Parathyroid adenoma (tissue), 2 donors: ENCODE measurements around the gene ACVR1.

Experiments used
- H2AFZ ChIP-seq: fragments of 300-600 bp; sonication (generic); one replicate; pipeline ENCODE4 v1.7.0; 2017; ENCODE audit warnings: antibody characterized with exemption, mild to moderate bottlenecking
- H3K27ac ChIP-seq: fragments of 300-600 bp; sonication (generic); one replicate; pipeline ENCODE4 v1.7.0; 2017
- H3K27me3 ChIP-seq: fragments of 300-600 bp; sonication (generic); one replicate; pipeline ENCODE4 v1.7.0; 2017; ENCODE audit warnings: low read length; ENCODE audit not compliant: control insufficient read depth, insufficient read depth
- H3K36me3 ChIP-seq: fragments of 300-600 bp; sonication (generic); one replicate; pipeline ENCODE4 v1.7.0; 2017; ENCODE audit warnings: low read length; ENCODE audit not compliant: control insufficient read depth, insufficient read depth
- H3K4me1 ChIP-seq: fragments of 300-600 bp; sonication (generic); one replicate; pipeline ENCODE4 v1.7.0; 2017; ENCODE audit warnings: control low read depth
- H3K4me2 ChIP-seq: fragments of 300-600 bp; sonication (generic); one replicate; pipeline ENCODE4 v1.7.0; 2017; ENCODE audit warnings: low read length
- H3K4me3 ChIP-seq: fragments of 300-600 bp; sonication (generic); one replicate; pipeline ENCODE4 v1.7.0; 2017; ENCODE audit warnings: low read depth, low read length
- H3K79me2 ChIP-seq: fragments of 300-600 bp; sonication (generic); one replicate; pipeline ENCODE4 v1.7.0; 2017; ENCODE audit warnings: control low read depth
- H3K9ac ChIP-seq: fragments of 300-600 bp; sonication (generic); one replicate; pipeline ENCODE4 v1.7.0; 2017; ENCODE audit warnings: mild to moderate bottlenecking
- H3K9me3 ChIP-seq: fragments of 300-600 bp; sonication (generic); one replicate; pipeline ENCODE4 v1.7.0; 2017; ENCODE audit warnings: low read length; ENCODE audit not compliant: control insufficient read depth
- CTCF ChIP-seq: fragments of 300-600 bp; sonication (generic); IDR thresholded peaks from one replicate; pipeline ENCODE4 v1.7.0; 2017; ENCODE audit warnings: antibody characterized with exemption, mild to moderate bottlenecking
- donor health status: primary hyperparathyroidism.

Gene ACVR1

GRCh38 chr2:157874348-157874747 lies 1.8 kb downstream of the ACVR1 start:
- H3K4me2 ChIP-seq: no peak overlapping the region
- peak overlapping the region; percentile 61 for H3K27ac ChIP-seq

DNA sequence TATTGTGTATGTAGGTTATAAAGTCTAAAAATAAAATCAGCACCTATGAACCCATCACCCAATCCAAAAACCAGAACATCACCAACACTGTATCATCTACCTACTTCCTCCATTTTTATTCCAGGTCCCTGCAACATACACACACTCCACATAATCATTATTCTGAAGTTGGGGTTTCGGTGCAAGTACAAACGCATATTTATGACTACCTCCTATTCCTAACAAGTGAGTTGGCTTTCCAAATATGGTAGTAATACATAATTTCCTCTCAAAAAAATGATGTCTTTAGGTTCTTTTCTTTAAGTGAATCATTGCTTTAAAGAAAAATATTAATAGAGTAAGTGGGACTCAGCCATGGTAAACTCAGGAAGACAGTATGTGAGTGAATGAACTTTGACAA lies 3.3 kb downstream of the ACVR1 start:
- Histone ChIP-seq H3K9ac (no peak overlapping the region), H3K4me1 (peaks cover 11% of the 10 kb centered on the region), H3K27ac (no peak overlapping the region), H3K36me3 (no peaks in the 10 kb centered on the region), H3K9me3 (no peaks in the 10 kb centered on the region), H3K4me2 (no peak overlapping the region), H2AFZ (no peak overlapping the region), H3K4me3 (no peak overlapping the region), H3K79me2 (peaks cover 16% of the 10 kb centered on the region), H3K27me3 (no peaks in the 10 kb centered on the region)
- no peak for TF ChIP-seq CTCF

More at GRCh38 chr2:157874348-157874747, 1.8 kb downstream of the ACVR1 start:
- TF ChIP-seq CTCF: no peak
- H3K27me3 ChIP-seq: no peaks in the 10 kb centered on the region
- no peaks in the 10 kb centered on the region for H3K36me3 ChIP-seq
- peaks cover 16% of the 10 kb centered on the region for H3K79me2 ChIP-seq
- peaks cover 11% of the 10 kb centered on the region for H3K4me1 ChIP-seq
- no peaks in the 10 kb centered on the region for H3K9me3 ChIP-seq
- no peak overlapping the region for H3K4me3 ChIP-seq
- H2AFZ ChIP-seq: peak overlapping the region; percentile 82
- no peak overlapping the region for H3K9ac ChIP-seq

DNA sequence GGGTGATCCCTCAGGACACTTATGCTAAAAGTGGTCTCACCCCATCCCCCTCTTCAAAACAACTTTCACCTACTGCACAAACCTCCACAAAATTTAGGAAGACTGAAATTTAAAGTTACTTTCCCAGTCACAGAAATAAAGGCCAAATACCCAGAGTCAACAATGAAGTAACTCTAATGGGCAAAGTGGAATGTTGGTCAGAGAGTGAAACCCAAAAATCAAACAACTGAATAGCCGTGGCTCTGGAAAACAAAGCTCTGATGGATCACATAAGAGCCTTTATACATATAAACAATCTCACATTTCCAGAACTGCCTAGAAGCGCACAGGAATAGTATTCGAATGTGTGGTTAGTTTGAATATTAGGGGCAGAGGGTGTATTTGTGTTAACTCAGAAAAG lies 4.7 kb downstream of the ACVR1 start:
- Histone ChIP-seq H3K4me3 (no peak overlapping the region), H3K4me1 (peaks cover 8% of the 10 kb centered on the region), H3K79me2 (peaks cover 16% of the 10 kb centered on the region), H3K27me3 (no peaks in the 10 kb centered on the region), H3K9ac (no peak overlapping the region), H2AFZ (no peak overlapping the region), H3K36me3 (no peaks in the 10 kb centered on the region), H3K9me3 (no peaks in the 10 kb centered on the region), H3K27ac (no peak overlapping the region), H3K4me2 (no peak overlapping the region)
- no peak for TF ChIP-seq CTCF

GRCh38 chr2:157868993-157869392 lies 7.1 kb downstream of the ACVR1 start:
- Histone ChIP-seq H3K9ac (no peak overlapping the region), H3K36me3 (no peaks in the 10 kb centered on the region), H3K27me3 (no peaks in the 10 kb centered on the region), H2AFZ (no peak overlapping the region), H3K4me2 (no peak overlapping the region), H3K79me2 (peaks cover 19% of the 10 kb centered on the region), H3K4me1 (peaks cover 4% of the 10 kb centered on the region), H3K4me3 (no peak overlapping the region), H3K27ac (no peak overlapping the region), H3K9me3 (no peaks in the 10 kb centered on the region)
- TF ChIP-seq CTCF: no peak

GRCh38 chr2:157867703-157868102 lies 8.4 kb downstream of the ACVR1 start:
- Histone ChIP-seq H3K36me3 (no peaks in the 10 kb centered on the region), H3K79me2 (peaks cover 10% of the 10 kb centered on the region), H3K4me2 (no peak overlapping the region), H3K4me1 (no peaks in the 10 kb centered on the region), H2AFZ (no peak overlapping the region), H3K4me3 (no peak overlapping the region), H3K27me3 (no peaks in the 10 kb centered on the region), H3K9ac (no peak overlapping the region), H3K27ac (no peak overlapping the region), H3K9me3 (no peaks in the 10 kb centered on the region)
- no peak for TF ChIP-seq CTCF
